Measurements from ENCODE around the gene AHCYL1.
"Not testable (repeated sequence)": the region's sequence is repeated elsewhere in the genome, so short reads cannot be mapped to it uniquely, and the experiment has no call there.

The AHCYL1 gene

GRCh38 chr1:110003747-110004428 lies 19.3 kb downstream of the AHCYL1 start:
- DNase-seq, result peak; percentile 59 to 90

DNA sequence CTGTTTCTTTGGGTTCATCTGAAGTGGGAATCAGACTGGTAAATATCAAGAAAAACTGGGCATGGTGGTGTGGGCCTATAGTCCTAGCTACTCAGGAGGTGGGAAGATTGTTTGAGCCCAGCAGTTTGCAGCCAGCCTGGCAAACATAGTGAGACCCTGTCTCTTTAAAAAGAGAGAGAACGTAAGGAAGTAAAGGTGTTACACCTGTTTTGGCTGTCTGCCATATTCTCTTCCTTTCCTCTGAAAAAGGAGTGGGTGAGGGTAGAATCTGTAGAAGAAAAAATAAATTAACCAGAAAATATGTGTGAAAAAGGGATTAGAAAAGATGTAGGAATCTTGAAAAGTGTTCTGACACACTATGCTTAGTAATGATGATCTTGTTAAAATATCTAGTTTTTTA lies 20.0 kb downstream of the AHCYL1 start:
- no peak for DNase-seq

DNA sequence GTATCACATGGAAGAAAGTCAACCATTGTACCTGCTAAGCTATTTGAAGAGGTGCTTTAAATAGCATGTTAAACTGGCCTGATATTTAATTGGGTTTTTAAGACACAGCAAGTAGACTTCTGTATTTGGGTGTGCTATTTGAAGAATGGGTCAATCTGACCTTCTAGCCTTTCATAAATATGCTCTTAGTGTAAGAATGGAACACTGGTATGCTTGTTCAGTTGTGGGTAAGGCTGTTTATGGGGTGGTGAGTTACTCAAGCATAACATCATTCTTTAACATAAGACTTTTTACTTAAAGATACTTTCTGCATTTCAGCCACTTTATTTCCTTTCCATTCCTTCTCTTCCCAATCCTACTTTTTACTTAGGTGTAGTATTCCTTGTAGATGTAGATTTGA lies 21.4 kb downstream of the AHCYL1 start:
- no peak for DNase-seq

GRCh38 chr1:110006516-110006915 lies 22.0 kb downstream of the AHCYL1 start:
- DNase-seq, result no peak

DNA sequence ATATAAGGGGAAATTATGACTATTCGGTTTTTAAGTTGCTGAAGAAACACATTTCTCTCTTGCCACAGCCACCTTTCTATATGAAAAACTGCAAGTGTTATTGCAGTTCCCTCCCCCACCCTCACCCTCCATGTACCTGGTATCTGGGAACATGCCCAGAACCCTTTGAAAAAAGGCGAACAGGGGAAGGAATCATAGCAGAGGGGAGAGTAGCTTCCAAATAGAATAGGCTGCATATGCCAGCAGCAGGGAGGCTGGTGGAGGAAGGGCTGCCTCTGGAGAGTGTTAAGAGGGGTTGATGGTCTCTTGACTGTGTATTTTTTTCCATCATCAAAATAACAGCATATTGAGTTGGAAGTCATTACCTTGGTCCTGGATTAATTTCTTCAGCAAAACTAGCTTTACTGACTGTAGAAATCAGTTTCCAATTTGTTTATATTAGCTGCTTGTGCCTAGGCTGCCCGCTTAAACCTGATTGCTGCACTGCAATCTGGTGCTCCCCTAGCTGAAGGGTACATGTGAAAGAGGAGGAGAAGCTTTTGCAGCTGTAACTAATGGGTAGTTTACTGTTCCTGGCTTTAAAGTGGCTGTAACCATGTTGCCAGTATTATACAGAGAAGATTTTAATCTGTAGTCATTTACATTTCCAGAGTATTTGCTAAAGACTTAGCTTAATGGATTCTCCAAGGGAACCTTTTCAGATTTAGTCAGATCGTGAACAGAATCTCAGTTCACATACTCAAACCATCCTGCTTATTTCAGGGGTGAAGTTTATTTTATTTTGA lies 22.7 kb downstream of the AHCYL1 start:
- peak in 1 of 2 experiments; percentile 39 for DNase-seq

DNA sequence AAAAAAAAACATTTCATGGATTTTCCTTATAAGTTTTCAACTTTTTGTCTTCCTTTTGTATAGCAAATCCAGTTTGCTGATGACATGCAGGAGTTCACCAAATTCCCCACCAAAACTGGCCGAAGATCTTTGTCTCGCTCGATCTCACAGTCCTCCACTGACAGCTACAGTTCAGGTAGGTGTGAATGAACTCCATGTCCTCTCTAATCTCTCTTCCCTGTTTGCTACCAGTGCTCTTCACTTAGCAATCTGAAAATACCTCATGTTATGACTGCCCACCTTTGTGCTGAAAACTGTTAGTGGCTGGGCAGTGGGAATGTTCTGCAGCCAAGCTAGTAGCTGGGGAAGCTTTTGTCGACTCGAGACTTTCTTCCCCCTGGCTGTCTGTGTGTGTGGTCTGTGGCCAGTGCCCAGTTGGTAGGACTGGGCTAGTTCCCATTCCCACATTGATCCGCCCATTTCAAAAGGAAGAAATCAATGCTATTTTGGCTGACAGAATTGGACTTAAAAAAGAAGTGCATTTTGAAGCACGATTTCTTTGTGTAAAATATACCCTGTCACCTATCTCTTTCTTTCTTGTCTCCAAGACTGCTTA lies 24.5 kb downstream of the AHCYL1 start:
- DNase-seq, result no peak

GRCh38 chr1:110011527-110012041 lies 27.0 kb downstream of the AHCYL1 start:
- DNase-seq, result peak; percentile 20 to 72

DNA sequence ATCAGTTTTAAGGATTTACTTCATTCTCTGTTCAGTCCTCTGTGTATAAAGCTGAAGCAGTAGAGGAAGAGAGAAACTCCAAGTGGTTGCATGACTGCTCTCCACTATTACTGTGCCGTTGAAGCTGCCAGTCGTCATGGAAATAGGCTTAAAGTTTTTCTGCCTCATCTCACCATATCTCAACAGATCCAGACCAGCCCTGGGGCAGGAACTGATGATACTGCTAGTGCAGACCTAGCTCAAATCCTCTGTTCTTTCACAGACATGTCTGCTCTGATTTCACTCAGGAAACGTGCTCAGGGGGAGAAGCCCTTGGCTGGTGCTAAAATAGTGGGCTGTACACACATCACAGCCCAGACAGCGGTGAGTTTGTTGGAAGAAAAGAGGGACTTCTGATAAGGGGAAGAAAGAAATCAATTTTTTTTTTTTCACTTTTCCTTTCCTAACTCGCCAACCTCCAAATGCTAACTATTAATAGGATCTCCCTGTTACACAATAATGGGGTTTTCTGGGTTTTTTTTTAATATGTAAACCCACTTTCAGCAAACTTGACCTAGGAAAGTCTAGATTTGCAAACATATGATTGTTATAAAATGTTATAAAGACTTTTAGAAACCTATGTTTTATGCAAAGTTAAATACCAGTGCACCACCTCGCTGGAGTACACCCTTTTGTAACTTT lies 27.7 kb downstream of the AHCYL1 start:
- no peak for DNase-seq

- DNase-seq, result no peak
Measured at GRCh38 chr1:110017792-110018191, 33.2 kb downstream of the AHCYL1 start.

DNA sequence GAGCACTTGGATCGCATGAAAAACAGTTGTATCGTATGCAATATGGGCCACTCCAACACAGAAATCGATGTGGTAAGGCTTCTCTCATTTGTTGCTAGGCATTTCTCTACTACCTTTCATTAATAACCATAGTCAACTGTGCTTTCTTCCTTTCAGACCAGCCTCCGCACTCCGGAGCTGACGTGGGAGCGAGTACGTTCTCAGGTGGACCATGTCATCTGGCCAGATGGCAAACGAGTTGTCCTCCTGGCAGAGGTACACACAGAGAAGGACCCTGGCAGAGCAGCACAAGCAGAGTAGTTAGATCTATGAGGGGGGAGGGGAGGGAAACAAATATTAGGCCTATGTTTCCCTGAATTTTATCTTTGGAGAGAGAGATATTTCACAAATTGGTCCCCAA lies 33.8 kb downstream of the AHCYL1 start:
- no peak for DNase-seq

GRCh38 chr1:110019770-110020169 lies 35.2 kb downstream of the AHCYL1 start:
- DNase-seq, result no peak

- DNase-seq, result no peak
Measured at GRCh38 chr1:110021285-110021684, 36.7 kb downstream of the AHCYL1 start.

DNA sequence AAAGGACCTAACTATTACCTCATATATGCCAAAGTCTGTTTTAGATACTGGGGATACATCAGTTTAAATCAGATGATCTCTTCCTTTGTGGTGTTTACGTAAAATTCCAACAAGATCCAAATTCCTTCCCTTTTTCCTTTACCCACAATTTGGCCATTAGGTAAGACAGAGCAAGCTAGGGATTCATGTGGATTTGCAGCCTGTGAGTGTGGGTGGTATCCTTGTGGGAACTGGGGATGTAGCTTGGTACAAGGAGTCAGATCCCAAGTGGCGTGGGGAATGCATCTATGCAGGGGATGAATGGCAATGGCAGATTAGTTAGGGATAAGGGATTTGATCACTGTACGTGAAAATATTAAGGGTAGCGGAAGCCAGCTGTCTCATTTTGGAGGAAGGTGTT lies 40.0 kb downstream of the AHCYL1 start:
- no peak for DNase-seq

- DNase-seq, result not testable (repeated sequence)
Measured at GRCh38 chr1:110030687-110031086, 46.1 kb downstream of the AHCYL1 start.

GRCh38 chr1:110032327-110032726 lies 47.8 kb downstream of the AHCYL1 start:
- no peak for DNase-seq

- DNase-seq, result no peak
Measured at GRCh38 chr1:110033421-110033820, 48.9 kb downstream of the AHCYL1 start.

DNA sequence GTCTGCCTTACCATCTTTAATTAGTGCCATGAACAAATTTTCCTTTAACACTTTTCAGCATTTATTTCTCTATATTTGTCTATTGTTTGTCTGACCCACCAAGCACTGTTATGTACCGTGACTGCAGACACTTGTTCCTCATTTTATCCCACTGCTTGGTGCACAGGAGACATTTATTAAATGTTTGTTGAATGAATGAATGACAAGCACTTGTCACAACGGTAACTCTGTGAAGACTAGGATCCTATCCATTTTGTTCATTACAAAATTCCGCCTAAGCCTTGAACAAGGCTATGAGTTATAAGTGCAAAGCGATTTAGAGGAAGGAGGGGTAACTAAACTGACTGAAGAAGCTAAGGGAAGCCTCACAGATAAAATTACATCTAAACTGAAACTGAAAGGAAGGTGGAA lies 49.5 kb downstream of the AHCYL1 start:
- DNase-seq, result no peak

- DNase-seq, result peak; percentile 90 to 91
Measured at GRCh38 chr1:110034451-110035235, 50.1 kb downstream of the AHCYL1 start, which contains the start of gene STRIP1. Gene STRIP1 (plus strand): TSS chr1:110034624. CDS start chr1:110034638, 14 bp downstream.

- peak in 1 of 2 experiments; percentile 18 for DNase-seq
Measured at GRCh38 chr1:110035236-110035752, 50.7 kb downstream of the AHCYL1 start.

DNA sequence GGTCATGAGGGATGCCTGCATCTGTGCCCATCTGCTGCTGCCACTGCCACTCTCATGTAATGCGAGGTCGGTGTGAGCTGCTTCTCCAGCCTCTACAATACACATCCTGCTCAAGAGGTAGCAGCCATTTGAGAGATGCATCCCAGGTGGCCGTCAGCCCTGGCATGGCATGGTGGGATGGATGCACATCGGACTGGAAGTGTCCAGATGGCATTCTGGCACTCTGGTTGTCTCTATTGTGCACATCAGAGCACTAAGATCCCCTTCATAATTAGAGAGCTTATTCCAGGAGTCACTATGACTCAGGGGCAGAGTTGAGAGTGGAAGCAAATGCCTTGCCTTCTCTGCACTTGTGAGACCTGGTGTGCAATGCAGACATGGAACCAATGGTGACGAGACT lies 53.7 kb downstream of the AHCYL1 start:
- DNase-seq, result peak; percentile 7 to 58

DNA sequence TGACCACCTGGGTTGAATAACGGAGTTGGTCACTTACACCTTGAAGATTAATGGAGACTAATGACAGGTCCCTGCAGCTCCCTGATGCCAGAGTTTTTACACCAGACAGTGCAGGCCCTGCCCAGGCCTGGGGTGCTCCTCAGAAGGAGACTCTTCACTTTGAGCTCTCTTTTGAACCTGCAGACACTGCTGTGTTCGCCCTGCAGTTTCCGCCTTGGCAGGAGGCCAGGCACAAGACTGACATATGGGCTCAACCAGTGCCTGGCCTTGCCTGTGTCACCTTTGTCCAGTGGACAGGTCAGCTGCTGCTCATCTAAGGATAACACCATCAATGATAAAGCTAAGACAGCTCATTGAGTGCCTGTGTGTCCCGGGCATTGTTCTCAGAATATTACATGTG lies 55.1 kb downstream of the AHCYL1 start:
- no peak for DNase-seq

- no peak for DNase-seq
Measured at GRCh38 chr1:110040548-110040947, 56.0 kb downstream of the AHCYL1 start.

All from NCI-H524 (cell line).